Adrenal gland (tissue), 12 donors: ENCODE measurements around the gene BPIFA3. TPM values are rescaled to one million over a fixed set of nuclear protein-coding genes. Genes with fewer than 3 reads are reported as not detected.

Experiments
- DNase-seq, 7 donors: peaks; one replicate each; pipeline ENCODE4 v3.0.0-alpha.2; 2019 to 2020
- H3K27ac ChIP-seq, 5 donors: fragments of 200-600 bp; sonication (generic) in 4 of 5; 1 replicate in 3 of 5; 2 replicates in 2 of 5; pipeline versions ENCODE4 v1.5.1 to v1.8.0; 2016 to 2020; ENCODE audit warnings: mild to moderate bottlenecking in 1 of 5
- H3K27me3 ChIP-seq: fragments of 200-600 bp; 2 replicates; pipeline ENCODE4 v1.8.0; 2021
- H3K36me3 ChIP-seq, 2 donors: fragments of 200-600 bp; replicated peaks in 1 of 2; 1 replicate in 1 of 2; 2 replicates in 1 of 2; pipeline versions ENCODE4 v1.5.1 to v1.8.0; 2018 to 2022
- H3K4me1 ChIP-seq, 2 donors: fragments of 200-600 bp; replicated peaks in 1 of 2; 1 replicate in 1 of 2; 2 replicates in 1 of 2; pipeline versions ENCODE4 v1.5.1 to v1.8.0; 2018 to 2021
- H3K4me3 ChIP-seq, 4 donors: fragments of 200-600 bp; sonication (generic) in 3 of 4; one replicate each; pipeline ENCODE4 v1.5.1; 2016 to 2018
- H3K9me3 ChIP-seq, 3 donors: fragments of 200-600 bp; sonication (generic) in 1 of 3; replicated peaks in 1 of 3; 1 replicate in 2 of 3; 2 replicates in 1 of 3; pipeline versions ENCODE4 v1.5.1 to v1.8.0; 2016 to 2021
- CTCF ChIP-seq, 6 experiments: fragments of 450-650 bp in 4 of 6; fragments of 200-600 bp in 2 of 6; sonication (generic) in 1 of 6; IDR thresholded peaks; 1 replicate in 5 of 6; 2 replicates in 1 of 6; pipeline versions ENCODE4 v1.5.1 to v1.8.0; 2016 to 2021; ENCODE audit warnings: antibody characterized with exemption in 6 of 6, mild to moderate bottlenecking in 2 of 6, moderate library complexity in 1 of 6
- POLR2A ChIP-seq, 2 donors: fragments of 450-650 bp; IDR thresholded peaks; one replicate each; pipeline ENCODE4 v1.6.1; 2017; ENCODE audit warnings: antibody characterized with exemption in 2 of 2, mild to moderate bottlenecking in 2 of 2, moderate library complexity in 1 of 2
- WGBS, 4 donors: extraction: QIAGEN DNeasy Blood & Tissue Kit in 2 of 4; methylation state at CpG; one replicate each; pipeline versions ENCODE4 v1.1.5 to v1.1.7; 2013 to 2017; 5-methylcytosine and 5-hydroxymethylcytosine counted together
- intact Hi-C, 2 donors: fragments of 100-400 bp; cut with DNase I; formaldehyde crosslinking; loops; one replicate each; pipeline versions ENCODE4 v1.14.1 to v1.15.0; 2022 to 2023
- polyA plus RNA-seq, 3 donors: library from polyadenylated mRNA; stranded (reverse); fragments of 200-250 nt in 2 of 3; fragments of 350-450 nt in 1 of 3; fragmentation: Illumina TruSeq in 1 of 3; extraction: RNeasy Lipid Tissue Mini Kit (QIAGEN cat#74804) in 1 of 3; gene quantifications; one replicate each; pipeline ENCODE4 v1.2.3, GENCODE V29; 2013 to 2014
- total RNA-seq, 9 donors: library from RNA; depleted of rRNA in 4 of 9; stranded (reverse); fragments of >200 nt in 4 of 9; fragments of 120-200 nt in 1 of 9; fragmentation: NEBNext Ultra II Directional in 1 of 9; extraction: Animal tissue kit (Norgen Biotek cat#: 25700) in 1 of 9; gene quantifications; one replicate each; pipeline versions ENCODE4 v1.1.0 to v1.2.4, GENCODE V29; 2013 to 2023
- donor health status: healthy with polysubstance abuse.
- donor health status: Bipolar disorder and iron deficiency.
- donor health status: DM: yes; HTN: yes; CAD: no.
- donor health status: DM: no; HTN: no; CAD: no.
- donor health status: DM: no; HTN: no; CAD: no.
- donor health status: DM: yes; HTN: yes; CAD: no.

BPIFA3 gene
- total and polyA plus RNA-seq, 12 donors, result not detected

DNA sequence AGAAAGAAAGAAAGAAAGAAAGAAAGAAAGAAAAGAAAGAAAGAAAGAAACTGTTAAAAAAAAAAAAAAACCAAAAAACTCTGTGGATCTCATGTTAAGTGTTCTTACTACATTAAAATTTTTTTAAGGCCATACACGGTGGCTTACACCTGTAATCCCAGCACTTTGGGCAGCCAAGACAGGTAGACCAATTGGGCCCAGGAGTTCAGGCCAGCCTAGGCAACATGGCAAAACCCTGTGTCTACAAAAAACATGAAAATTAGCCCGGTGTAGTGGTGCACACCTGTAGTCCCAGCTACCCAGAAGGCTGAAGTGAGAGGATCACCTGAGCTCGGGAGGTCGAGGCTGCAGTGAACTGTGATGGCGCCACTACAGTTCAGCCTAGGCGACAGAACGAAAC is 14.1 kb downstream of the BPIFA3 start:
- intact Hi-C loops, result no loop called here
- 54 to 71% (median 60%) methylated on average over 7 of the region's 7 CpGs for WGBS, 4 donors
- Histone ChIP-seq H3K4me3 (no peak overlapping the region), H3K27me3 (peaks cover 4% of the 10 kb centered on the region), H3K9me3 (no peaks in the 10 kb centered on the region), H3K27ac (no peak overlapping the region), H3K4me1 (no peaks in the 10 kb centered on the region), H3K36me3 (no peaks in the 10 kb centered on the region)
- DNase-seq, result no peak
- no peak for TF ChIP-seq CTCF (IDR thresholded peaks at IDR 0.05)
- TF ChIP-seq POLR2A (IDR thresholded peaks at IDR 0.05), result no peak

- DNase-seq, result no peak
- Histone ChIP-seq H3K4me3 (no peak overlapping the region), H3K9me3 (no peaks in the 10 kb centered on the region), H3K4me1 (no peaks in the 10 kb centered on the region), H3K27me3 (no peaks in the 10 kb centered on the region), H3K36me3 (no peaks in the 10 kb centered on the region), H3K27ac (no peak overlapping the region)
- intact Hi-C loops, result no loop called here
- TF ChIP-seq POLR2A (IDR thresholded peaks at IDR 0.05) (no peak), CTCF (IDR thresholded peaks at IDR 0.05) (no peak)
- WGBS, 4 donors, result 19 to 29% (median 22%) methylated on average over 2 of the region's 2 CpGs
These were observed 15.4 kb downstream of the BPIFA3 start for GRCh38 chr20:33232486-33233072.

GRCh38 chr20:33233129-33233774 is 16.1 kb downstream of the BPIFA3 start:
- H3K4me1 ChIP-seq, result no peaks in the 10 kb centered on the region
- WGBS, 4 donors, result 23 to 33% (median 28%) methylated on average over 5 of the region's 5 CpGs
- no peak for DNase-seq
- no peak overlapping the region for H3K4me3 ChIP-seq
- no peaks in the 10 kb centered on the region for H3K36me3 ChIP-seq
- intact Hi-C loops, result no loop called here
- H3K27ac ChIP-seq, result no peak overlapping the region
- TF ChIP-seq CTCF (IDR thresholded peaks at IDR 0.05) (no peak), POLR2A (IDR thresholded peaks at IDR 0.05) (no peak)
- no peaks in the 10 kb centered on the region for H3K27me3 ChIP-seq
- H3K9me3 ChIP-seq, result no peaks in the 10 kb centered on the region

GRCh38 chr20:33234050-33234449 is 16.9 kb downstream of the BPIFA3 start:
- H3K36me3 ChIP-seq, result no peaks in the 10 kb centered on the region
- no peaks in the 10 kb centered on the region for H3K9me3 ChIP-seq
- no peak overlapping the region for H3K4me3 ChIP-seq
- 83 to 95% (median 89%) methylated on average over 2 of the region's 2 CpGs for WGBS, 4 donors
- H3K27me3 ChIP-seq, result no peaks in the 10 kb centered on the region
- intact Hi-C loops, result no loop called here
- H3K27ac ChIP-seq, result no peak overlapping the region
- DNase-seq, result no peak
- H3K4me1 ChIP-seq, result no peaks in the 10 kb centered on the region
- TF ChIP-seq CTCF (IDR thresholded peaks at IDR 0.05), result no peak
- no peak for TF ChIP-seq POLR2A (IDR thresholded peaks at IDR 0.05)
